ENCODE measurements around the gene CLN3. TPM values are rescaled to one million over a fixed set of nuclear protein-coding genes. Genes with fewer than 3 reads are reported as not detected.

Gene CLN3
- total and polyA plus RNA-seq, 9 of the 15 experiments (the other 6 are each of a cell fraction or from before 2014, with no cell fraction given): 2.5 to 27.1 (median 11.6) TPM

GRCh38 chr16:28526201-28527099, 34.6 kb upstream of the CLN3 start:
- WGBS (ENCODE audit: insufficient coverage, low coverage, missing lambda C conversion rate): 52% methylated on average over 11 of the region's 11 CpGs
- Histone ChIP-seq H4K20me1 (replicated peaks; ENCODE audit: control insufficient read depth, insufficient read depth, low read length) (no peaks in the 10 kb centered on the region), H3K27me3 (ENCODE audit: control insufficient read depth in 2 of 2, insufficient read depth in 2 of 2, low read length in 2 of 2) (no peaks in the 10 kb centered on the region), H3K4me1 (replicated peaks in 1 of 2; ENCODE audit: control insufficient read depth in 2 of 2, insufficient read depth in 2 of 2, low read length in 2 of 2) (peaks cover 0 to 13% of the 10 kb centered on the region in 2 experiments; a peak in 3 of 5 replicates), H3K4me3 (no peak overlapping the region), H3K79me2 (ENCODE audit: control insufficient read depth, insufficient read depth, low read length) (no peaks in the 10 kb centered on the region), H3K36me3 (ENCODE audit: control insufficient read depth, insufficient read depth, low read length) (no peaks in the 10 kb centered on the region), H3K9me1 (ENCODE audit: control insufficient read depth, insufficient read depth, low read length) (no peaks in the 10 kb centered on the region), H3K9me3 (replicated peaks; ENCODE audit: control insufficient read depth, insufficient read depth, low read depth, low read length) (no peaks in the 10 kb centered on the region), H3K9ac (ENCODE audit: insufficient read depth in 1 of 2, low read depth in 2 of 2, low read length in 2 of 2) (no peak overlapping the region; a peak in 1 of 4 replicates), H3K27ac (ENCODE audit: extremely low read depth, low read depth, low read length) (no peak overlapping the region), H2AFZ (ENCODE audit: low read depth, low read length) (peak overlapping the region; percentile 0; the same call in 1 of the 2 replicates), H3K4me2 (ENCODE audit: insufficient read depth, low read length) (no peak overlapping the region)
- ATAC-seq: no peak
- no peak for FAIRE-seq
- ChIA-PET POLR2A (no interaction called here), CTCF (ENCODE audit: low intra/inter-chr PET ratio) (no interaction called here)
- TF ChIP-seq CEBPB (tag; IDR thresholded peaks at IDR 0.05) (peak; percentile 66), ARID3A (IDR thresholded peaks at IDR 0.05; ENCODE audit: borderline replicate concordance, low read depth, low read length) (no peak)
- in situ Hi-C loops (cut with MboI) (loop anchor here (25.0 kb wide), 2 partner anchors 186 to 961 kb away; partner anchors contain the start of gene EIF3C), intact Hi-C loops (cut with micrococcal nuclease) (loop anchor here (10.0 kb wide), 1 partner anchor 252 kb away; no protein-coding TSS in a partner anchor)
- DNase-seq (ENCODE audit: extremely low read depth in 1 of 4, low spot score in 3 of 4): no peak
- no TSS peak for BruUV-seq (replicated peaks)
